Bone marrow (tissue), 2 donors: Measurements from ENCODE around the gene SEC31B.

Experiments used
- DNase-seq, 2 donors: peaks; one replicate each; lab custom pipeline; 2025; lab: John Stamatoyannopoulos, UW

SEC31B gene

DNA sequence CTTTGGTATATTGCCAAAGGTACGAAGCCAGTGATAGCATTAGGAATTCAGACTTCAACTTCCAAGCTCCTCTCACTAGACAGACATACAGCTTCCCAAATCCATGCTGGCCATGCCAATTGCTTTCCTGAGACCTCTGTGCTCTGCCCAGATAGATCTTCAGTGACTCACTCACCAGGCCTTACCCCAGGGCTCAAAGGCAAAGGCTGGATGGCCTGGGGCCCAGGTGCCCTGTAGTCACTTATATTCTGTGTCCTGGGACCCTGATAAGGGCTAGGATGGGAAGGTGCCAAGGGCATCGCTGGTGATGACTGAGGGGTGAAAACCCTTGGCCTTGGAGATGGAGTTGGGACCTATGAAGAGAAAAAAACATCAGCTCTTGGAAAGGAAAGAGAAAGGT, 29.1 kb downstream of the SEC31B start:
- DNase-seq = no peak

DNA sequence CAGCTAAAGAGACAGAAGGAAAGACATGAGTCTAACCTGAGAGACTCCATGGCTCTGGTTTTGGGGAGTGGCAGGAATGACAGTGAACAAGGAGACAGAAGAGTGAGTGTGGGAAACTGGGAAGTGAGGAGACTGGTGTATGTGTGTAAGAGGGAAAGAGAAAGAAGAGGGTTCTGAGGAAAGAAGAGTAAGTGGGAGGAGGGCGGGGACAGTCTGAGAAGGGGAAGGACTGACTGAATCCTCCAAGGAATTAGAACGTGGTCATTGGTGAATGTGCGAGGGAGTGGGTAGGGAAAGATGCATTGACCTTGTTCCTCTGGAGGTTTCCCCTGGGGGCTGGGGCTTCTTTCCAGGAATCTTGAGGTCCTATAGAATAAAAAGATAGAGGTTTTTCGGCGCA, 30.3 kb downstream of the SEC31B start:
- DNase-seq = no peak

DNA sequence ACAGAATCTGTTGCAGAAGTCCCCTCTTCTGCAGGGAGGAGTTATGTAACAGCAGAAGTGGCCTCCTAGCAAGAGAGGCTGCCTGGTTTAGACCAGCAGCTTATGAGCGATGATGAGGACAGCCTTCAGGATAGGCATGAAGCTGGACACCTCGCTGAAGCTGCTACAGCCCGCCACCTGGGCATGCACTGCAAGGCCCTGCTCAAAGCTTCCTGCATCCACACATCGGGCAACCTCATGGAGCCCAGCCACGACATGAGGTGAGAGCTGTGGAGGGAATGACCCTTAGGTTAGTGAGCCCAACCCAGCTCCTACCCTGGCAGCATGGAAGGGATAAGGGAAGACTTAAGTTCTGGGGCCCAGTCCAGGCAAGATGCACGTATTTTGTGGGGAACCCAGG, 32.1 kb downstream of the SEC31B start:
- DNase-seq = no peak

DNA sequence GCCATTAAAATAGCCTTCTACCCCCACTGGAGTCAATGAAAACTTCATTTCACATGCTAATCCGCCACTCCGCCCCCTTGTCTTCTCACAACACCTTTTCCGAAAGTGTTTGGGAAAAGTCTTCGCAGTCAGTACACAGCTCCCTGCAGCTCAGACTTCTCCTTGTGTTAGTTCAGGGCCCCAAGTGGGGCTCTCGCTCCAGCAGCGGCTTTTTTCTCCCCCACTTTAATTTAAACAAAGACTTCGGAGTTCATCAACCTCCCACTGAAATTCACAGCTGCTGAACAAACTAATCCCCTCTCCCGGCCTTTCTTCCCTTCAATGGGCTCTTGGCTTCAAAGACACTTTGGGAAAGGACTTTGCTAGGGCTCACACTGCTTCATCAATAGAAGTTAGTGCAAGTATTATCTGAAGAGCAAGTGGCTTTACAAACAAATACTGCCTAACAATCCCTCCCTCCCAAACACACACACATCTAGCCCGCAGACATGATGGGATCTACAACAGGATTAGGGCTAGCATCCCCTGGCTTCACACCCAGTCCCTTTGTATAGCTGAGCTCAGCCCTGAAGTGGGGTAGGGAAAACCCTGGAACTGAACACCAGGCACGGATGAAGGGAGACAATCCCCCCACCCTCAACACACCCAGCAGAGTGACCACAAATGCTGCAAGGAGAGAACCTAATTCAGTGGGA, 33.7 kb downstream of the SEC31B start:
- DNase-seq = no peak

DNA sequence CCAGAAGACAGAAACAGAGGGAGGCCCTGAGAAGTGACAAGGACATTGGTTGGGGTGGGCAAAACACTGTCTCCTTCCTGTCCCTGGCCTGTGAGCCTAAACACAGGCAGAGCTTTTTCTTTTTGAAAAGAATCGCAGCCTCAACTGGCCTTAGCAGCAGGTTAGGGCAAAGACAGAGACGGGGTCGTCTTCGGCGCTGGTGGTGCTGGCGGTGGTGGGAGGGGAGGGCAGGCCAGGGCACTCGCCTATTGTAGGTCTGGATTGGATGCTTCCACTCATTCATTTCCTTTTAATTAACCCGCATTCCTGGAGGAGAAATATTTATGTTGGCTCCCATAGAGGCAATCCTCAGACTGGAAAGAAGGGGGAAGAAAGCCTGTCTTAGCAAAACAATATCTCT, 34.3 kb downstream of the SEC31B start:
- DNase-seq = no peak

DNA sequence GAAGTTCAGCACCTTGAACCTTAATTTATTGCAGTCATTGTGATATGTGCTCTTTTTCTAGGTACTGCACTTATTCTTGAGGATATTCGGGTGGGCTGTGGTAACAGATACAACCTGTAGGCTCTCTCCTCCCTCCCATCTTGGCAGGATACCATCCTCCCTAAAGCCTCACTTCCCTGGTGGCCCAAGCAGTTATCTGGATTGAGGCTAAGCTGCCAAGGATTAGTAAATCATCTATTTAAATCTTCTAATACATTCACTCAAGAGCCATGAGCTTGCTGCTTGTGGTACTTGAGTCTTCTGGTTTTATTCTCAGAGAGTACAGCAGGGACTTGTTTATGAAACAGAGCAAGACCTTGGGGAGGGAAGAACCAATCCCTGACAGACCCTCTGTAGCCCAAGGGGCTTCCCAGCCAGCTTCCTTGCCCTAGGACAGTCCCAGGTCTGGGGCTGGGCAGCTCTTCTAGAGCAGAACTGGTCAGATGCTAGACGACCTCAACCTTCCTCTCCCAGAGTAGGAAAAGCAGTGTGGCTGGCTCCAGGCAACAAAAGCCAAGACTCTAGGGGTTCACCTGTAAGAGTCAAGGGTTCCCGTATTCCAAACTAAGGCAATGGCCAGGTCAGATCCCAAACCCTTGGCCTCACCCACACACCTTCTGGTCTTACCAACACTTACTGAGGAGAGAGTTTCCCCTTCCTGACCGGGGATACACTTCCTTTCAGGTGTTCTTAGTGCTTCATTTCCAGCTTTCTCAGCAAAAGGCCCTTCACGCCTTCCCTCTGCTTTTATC, 35.6 kb downstream of the SEC31B start:
- DNase-seq = no peak

DNA sequence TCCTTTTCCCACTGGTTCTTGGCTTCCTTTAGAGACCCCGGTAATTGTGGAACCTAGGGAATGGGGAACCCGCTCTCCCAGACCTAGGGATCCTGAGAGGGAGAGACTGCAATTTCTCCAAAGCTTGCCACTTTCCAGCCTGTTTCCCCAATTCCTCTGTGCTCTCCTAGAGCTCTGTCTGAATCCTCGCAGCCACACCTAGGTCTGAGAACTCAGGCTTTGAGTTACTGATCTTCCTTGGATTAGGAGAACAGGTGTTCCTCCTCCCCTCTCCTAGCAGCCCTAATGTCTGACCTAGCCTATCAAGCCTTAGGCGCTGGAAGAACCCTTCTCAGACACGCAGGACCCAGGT, 36.9 kb downstream of the SEC31B start:
- no peak for DNase-seq

DNA sequence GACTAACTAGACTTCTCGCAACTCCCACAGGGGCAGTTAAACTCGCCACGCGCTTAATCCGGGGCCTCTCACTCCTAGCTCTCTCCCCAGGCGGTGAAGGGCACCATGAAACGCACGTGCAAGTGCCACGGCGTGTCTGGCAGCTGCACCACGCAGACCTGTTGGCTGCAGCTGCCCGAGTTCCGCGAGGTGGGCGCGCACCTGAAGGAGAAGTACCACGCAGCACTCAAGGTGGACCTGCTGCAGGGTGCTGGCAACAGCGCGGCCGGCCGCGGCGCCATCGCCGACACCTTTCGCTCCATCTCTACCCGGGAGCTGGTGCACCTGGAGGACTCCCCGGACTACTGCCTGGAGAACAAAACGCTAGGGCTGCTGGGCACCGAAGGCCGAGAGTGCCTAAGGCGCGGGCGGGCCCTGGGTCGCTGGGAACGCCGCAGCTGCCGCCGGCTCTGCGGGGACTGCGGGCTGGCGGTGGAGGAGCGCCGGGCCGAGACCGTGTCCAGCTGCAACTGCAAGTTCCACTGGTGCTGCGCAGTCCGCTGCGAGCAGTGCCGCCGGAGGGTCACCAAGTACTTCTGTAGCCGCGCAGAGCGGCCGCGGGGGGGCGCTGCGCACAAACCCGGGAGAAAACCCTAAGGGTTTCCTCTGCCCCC, 37.4 kb downstream of the SEC31B start:
- DNase-seq = peak; percentile 29 to 48

DNA sequence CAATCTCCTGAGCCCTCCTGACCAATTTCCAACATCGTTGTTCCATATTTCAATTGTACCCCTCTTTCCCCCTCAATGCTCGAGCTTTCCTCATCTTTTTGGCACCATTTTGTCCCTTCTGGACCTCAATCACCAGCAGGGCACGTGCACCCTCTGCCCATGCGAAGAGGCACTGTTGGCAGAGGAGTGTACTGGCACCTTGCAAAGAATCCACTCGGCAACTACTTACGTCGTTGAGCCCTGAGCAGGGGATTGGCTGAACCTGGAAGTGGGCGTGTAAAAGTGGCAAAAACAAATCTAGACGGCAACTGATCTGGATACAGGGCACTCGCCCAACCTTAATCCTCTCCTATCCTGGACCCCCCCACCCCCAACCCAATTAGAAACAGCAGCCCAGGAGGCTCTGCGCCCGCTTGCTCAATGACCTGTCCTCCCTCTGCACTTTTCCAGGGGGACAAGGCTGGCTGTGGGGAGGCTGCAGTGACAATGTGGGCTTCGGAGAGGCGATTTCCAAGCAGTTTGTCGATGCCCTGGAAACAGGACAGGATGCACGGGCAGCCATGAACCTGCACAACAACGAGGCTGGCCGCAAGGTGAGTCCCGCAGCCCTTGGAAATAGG, 38.1 kb downstream of the SEC31B start:
- DNase-seq = peak; percentile 81 to 85

DNA sequence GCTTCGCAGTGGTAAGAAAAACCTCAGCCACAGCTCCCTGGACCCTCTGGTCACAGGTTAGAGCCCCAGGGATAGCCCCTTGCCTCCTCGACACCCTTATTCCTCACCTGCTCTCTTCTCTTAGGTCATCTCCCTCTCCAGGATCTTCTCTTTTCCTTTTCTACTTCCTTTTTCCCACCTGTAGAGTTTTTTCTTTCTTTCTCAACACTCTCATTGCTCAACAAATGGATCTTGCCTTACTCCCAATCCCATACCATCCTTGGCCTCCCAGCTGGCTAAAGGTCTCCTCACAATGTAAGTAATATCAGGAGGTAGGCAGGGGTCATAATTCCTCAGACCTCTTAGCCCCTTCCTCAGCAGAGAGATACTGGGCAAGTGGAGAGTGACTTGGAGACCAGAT, 39.7 kb downstream of the SEC31B start:
- no peak for DNase-seq

DNA sequence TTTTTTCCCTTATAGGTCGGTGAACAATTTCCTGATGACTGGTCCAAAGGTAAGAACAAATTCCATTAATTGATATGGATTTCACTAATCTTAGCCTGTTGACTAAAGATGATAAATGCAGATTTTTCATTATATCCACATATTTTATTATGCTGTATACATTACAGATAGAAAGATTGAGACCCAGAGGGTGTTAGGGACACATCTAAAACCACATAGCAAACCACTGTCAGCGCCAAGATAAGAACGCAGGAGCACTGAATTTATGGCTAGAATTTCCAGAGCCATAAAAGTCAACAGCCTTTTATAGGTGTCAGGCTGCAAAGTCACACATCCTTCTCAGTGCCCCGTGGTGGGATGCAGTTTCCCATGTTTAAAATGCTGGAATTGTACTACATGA, 40.6 kb downstream of the SEC31B start:
- DNase-seq = no peak

DNA sequence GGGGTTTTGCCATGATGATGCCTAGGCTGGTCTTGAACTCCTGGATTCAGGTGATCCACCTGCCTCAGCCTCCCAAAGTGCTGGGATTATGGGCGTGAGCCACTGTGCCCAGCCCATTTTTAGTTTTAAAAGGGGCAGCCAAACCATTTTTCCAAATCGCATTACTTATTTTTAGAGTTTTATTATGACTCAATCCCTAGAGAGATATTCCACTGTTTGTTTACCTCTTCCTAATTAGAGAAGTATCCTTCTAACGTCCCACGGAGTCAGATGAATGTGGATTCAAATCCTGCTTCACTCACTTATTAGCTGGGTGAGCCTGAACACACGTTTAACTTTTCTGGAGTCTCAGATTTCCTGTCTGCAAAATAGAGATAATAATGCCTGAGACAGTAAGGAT, 41.7 kb downstream of the SEC31B start:
- no peak for DNase-seq

DNA sequence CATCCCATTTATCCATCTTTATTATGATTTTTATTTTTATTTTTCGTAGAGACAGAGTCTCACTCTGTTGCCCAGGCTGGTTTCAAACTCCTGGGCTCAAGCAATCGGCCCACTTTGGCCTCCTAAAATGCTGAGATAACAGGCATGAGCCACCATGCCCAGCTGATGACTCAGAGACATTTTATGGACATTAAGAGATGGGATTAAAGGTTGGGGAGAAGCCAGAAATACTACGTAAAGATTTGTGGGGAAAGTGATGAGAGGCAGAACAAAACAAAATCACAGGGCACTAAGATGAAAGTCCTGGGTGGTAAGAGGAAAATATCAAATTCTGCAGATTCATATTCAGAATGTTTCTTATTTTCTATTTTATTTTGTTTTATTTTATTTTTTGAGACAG, 49.3 kb downstream of the SEC31B start:
- no peak for DNase-seq

DNA sequence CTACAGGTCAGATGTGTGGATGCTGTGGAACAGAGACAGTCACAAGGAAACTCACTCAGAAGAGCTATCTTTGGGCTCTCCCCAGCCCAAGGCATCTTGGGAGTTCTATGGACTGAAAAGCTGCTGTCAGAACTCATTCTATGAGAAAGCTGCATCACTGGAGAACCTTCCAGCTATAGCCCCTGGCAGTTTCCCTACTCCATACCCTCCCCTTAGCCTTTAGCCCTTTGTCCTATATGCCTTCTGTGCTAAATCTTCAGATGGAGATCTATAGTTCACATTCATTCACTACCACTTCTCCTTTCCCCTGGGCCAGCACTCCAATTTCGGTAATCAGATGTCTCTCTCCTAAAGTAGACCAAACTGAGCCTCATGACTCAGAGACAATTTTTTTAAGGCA, 49.9 kb downstream of the SEC31B start:
- DNase-seq = no peak

DNA sequence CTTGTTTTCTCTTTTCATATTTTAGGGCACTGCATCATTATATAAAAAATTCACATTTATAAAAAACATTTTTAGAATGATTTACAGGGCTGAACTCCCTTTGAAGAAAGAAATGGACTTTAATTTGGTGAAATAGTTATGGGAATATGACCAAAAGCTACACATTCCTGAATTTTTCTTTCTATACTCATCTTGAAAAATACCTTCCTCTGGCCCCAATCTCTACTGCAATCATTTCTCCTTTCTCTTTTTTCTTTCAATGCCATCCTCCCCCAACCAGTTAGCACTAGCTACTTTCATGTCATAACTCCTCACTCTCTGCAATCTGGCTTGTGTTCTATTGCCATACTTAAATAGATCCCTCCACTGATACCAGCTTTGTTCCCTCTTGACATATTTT, 50.7 kb downstream of the SEC31B start:
- DNase-seq = no peak

DNA sequence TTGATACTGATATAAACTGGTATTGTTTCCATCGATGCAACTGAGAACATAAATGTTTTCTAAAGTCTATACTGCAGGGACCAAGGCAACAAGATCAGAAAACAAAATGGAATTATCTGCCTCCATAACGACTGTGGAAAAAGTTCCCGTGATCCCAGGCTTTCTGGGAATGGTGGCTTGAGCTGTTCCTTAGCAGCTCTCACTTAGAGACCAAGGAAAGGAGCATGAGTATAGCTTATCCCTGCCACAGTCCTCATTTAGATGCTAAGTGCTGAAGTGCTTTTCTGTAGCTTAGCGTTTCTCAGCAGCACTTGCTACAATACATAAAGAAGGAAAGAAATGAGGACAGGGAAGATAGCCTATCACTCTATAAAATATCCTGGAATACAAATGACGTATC, 51.3 kb downstream of the SEC31B start:
- DNase-seq = no peak

DNA sequence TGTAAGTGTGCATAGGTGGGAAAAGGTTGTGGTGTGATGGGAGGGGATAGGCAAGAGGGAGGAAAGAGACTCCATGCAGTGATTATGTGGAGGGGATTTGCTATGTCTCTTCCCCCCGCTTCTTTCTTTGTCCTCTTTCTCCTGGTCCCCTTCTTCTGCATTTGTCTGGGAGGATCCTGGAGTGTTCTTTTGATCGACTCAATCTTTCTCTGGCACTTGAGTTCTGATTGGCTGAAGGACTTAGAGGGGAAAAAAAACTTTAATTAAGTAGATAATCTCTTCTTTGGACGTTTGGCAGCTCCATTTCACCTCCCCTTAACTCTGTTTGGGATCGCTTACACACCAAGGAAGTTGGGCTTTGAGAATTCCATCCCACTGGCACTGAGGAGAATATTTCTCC, 57.0 kb downstream of the SEC31B start, which contains the start of gene WNT8B:
TSS of gene WNT8B (plus strand) at position 301 of the 400 bp plus-strand sequence. CDS start 160 bp downstream, outside the sequence.
- no peak for DNase-seq

DNA sequence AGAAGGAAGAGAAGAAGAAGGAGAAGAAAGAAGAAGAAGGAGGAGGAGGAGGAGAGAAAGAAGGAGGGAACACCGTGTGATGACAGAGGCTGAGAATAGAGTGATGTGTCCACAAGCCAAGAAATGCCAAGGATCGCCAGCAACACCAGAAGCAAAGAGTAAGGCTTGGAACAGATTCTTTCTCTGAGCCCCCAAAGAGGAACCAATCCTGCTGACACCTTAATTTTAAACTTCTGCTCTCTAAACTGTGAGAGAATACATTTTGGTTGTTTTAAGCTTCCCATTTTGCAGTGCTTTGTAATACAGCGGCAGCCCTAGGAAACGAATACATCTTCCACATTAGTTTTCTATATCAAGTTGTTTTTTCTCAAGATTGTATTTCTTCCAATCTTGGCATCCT, 70.7 kb downstream of the SEC31B start:
- DNase-seq = no peak

DNA sequence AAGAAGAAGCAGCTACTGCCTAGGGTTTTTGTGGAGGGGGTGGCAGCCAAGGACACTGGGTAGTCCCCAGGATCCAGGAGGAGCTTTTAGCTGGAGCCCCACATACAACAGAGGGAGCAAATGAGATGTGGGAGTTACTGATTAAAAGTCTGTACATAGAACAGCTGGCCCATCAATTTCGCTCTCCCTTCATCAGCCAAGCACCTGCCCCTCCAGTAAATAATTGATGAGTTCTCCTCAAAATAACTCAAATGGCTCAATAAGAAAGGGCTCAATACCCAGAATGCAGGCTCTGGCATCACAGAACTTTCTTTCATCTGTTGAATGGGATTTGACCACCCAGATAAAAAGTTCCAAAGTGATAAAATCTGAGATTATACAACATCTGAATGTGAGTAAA, 72.0 kb downstream of the SEC31B start:
- DNase-seq = no peak

DNA sequence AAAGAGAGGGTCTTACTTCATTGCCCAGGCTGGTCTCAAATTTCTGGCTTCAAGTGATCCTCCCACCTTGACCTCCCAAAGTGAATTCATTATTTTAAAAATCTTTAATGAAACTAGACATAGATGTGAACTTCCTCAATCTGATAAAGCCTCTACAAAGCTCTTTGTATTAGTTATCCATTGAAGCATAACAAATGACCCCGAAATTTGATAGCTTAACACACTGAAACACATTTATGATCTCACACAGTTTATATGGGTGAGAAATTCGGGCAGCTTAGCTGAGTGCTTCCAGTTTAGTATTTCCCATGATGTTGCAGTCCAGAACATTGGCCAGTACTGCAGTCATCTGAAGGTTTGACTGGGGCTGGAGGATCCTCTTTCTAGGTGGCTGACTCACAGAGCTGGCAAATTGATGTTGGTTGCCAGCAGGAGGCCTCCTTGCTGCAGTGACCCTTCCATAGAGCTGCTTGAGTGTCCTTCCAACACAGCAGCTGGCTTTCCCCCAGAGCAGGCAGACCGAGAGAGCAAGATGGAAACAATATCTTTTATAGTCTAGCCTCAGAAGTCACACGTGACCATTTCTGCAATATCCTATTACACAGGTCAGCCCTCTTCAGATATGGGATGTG, 73.4 kb downstream of the SEC31B start:
- DNase-seq = no peak

DNA sequence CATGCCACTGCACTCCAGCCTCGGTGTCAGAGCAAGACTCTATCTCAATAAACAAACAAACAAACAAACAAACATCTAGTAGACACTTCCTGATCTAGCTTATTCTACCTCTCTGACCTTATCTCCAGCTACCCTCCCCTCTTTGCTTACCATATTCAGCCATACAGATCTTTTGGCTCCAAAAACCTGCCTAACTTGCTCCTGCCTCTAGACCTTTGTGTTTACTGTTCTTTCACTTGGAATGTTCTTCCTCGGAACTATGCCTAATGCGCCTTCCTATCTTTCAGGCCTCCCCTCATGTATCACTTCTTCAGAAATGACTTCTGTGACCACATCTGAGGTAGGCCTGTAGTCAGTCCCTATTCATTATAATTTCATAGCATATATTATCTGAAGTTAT, 77.1 kb downstream of the SEC31B start:
- no peak for DNase-seq

DNA sequence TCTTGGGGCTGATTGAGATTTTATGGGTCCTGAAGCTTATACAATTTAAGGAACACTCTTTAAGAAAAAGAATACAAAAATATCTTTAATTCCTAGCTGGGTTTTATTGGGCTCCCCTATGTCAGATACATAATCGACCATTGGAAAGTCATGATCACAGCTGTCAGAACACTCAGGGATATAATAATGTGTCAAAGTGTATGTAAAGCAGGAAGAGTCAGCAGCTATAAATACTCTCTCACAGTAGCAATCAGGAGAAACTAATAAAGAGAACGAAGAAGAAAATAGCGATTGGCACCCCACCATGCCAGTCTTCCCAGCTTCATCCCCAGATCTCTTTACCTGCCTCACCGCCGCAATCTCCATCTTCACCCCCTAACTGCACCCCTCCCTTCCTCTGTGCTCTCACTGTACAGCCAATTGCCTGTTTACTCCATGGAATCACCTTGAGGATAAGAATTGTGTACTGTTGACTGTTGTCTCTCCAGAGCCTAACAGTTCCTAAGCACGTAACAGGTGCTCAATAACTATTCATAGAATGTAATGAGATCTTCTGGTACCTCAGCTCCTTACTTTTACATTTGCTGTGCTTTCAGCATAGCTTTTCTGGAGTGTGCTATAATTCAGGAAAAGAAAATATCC, 80.9 kb downstream of the SEC31B start:
- no peak for DNase-seq
